Esophagus squamous epithelium (tissue), 5 donors: Measurements from ENCODE around the gene KDELR3. TPM values are rescaled to one million over a fixed set of nuclear protein-coding genes. Genes with fewer than 3 reads are reported as not detected.

Source experiments
- DNase-seq: peaks from one replicate; lab custom pipeline; 2025; lab: John Stamatoyannopoulos, UW
- H3K27ac ChIP-seq, 4 donors: fragments of 200-600 bp; sonication (generic); one replicate each; pipeline ENCODE4 v1.5.1; 2016 to 2019; ENCODE audit warnings: mild to moderate bottlenecking in 1 of 4
- H3K27me3 ChIP-seq, 4 donors: fragments of 200-600 bp; sonication (generic); 1 replicate in 3 of 4; 2 replicates in 1 of 4; pipeline versions ENCODE4 v1.5.1 to v1.6.0; 2017 to 2021; ENCODE audit warnings: antibody characterized with exemption in 1 of 4
- H3K36me3 ChIP-seq, 3 donors: fragments of 200-600 bp; sonication (generic); one replicate each; pipeline ENCODE4 v1.5.1; 2016 to 2019
- H3K4me1 ChIP-seq, 3 donors: fragments of 200-600 bp; sonication (generic); one replicate each; pipeline ENCODE4 v1.5.1; 2017 to 2019
- H3K4me3 ChIP-seq, 4 donors: fragments of 200-600 bp; sonication (generic); 1 replicate in 3 of 4; 2 replicates in 1 of 4; pipeline ENCODE4 v1.5.1; 2016 to 2019; ENCODE audit warnings: mild to moderate bottlenecking in 2 of 4, moderate library complexity in 1 of 4
- H3K9me3 ChIP-seq, 3 donors: fragments of 200-600 bp; sonication (generic); one replicate each; pipeline ENCODE4 v1.5.1; 2016 to 2019
- POLR2A ChIP-seq, 4 donors: fragments of 450-650 bp; IDR thresholded peaks; one replicate each; pipeline ENCODE4 v1.6.1; 2017; ENCODE audit warnings: antibody characterized with exemption in 4 of 4, mild to moderate bottlenecking in 4 of 4, moderate library complexity in 3 of 4
- WGBS, 2 donors: methylation state at CpG; one replicate each; pipeline ENCODE4 v1.1.5; 2018; 5-methylcytosine and 5-hydroxymethylcytosine counted together
- intact Hi-C: fragments of 100-400 bp; cut with DNase I; formaldehyde crosslinking; loops from one replicate; pipeline ENCODE4 v1.15.0; 2022
- total RNA-seq, 4 donors: library from RNA; depleted of rRNA; stranded (reverse); fragments of >200 nt; gene quantifications; one replicate each; pipeline ENCODE4 v1.1.0, GENCODE V29; 2016
- TF ChIP-seq, protein P1 (sequence below), 6 experiments: fragments of 450-650 bp in 4 of 6; fragments of 200-600 bp in 2 of 6; sonication (generic) in 2 of 6; IDR thresholded peaks; one replicate each; pipeline ENCODE4 v1.5.1; 2016 to 2019; ENCODE audit warnings: antibody characterized with exemption in 6 of 6, mild to moderate bottlenecking in 4 of 6, moderate library complexity in 4 of 6
- donor health status: DM: yes; HTN: yes; CAD: no.

The KDELR3 gene
- total RNA-seq, 4 donors from 2014 or later, result 1.1 to 9.6 (median 1.9) TPM

DNA sequence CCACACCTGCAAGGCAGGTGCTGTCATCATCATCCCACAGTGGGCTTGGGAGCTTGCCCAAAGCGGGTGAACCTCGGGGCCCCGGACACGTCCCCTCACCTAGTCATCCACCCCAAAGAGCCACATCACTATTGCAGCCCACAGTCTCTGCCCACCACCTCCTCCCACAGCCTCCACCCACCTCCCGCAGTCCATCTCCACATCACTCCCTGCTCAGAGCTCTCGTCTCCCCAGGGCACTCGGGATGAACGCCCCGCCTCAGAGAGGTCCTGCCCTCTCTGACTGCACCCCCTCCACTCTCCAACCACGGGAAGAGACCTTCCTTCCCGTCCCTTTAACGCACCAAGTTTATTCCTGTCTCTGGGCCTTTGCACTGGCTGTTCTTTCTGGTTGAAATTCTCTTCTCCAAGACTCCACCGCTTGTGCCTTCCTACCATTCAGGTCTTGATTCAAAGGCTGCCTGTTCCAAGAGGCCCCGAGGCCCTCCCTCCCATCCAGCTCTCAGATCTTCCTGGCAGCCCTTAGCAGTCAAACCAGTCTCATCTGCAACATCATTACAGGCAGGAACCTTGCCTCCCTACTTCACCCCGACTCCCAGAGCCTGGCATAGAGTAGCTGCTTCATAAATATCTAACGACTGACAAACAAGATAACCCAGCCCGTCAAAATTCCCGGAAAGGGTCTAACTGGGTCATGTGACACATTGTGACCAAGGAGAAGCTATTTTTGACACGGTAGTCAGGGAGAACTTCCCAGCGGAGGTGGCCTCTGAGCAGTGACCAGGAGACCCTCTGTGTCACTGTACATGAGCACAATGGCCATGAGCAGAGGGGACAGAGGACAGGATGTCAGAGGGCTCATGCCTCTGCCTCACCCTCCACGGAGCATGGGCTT is 24.0 kb upstream of the KDELR3 start:
- intact Hi-C loops, result no loop called here
- no peak for TF ChIP-seq POLR2A (IDR thresholded peaks at IDR 0.05)
- TF ChIP-seq, protein P1, sequence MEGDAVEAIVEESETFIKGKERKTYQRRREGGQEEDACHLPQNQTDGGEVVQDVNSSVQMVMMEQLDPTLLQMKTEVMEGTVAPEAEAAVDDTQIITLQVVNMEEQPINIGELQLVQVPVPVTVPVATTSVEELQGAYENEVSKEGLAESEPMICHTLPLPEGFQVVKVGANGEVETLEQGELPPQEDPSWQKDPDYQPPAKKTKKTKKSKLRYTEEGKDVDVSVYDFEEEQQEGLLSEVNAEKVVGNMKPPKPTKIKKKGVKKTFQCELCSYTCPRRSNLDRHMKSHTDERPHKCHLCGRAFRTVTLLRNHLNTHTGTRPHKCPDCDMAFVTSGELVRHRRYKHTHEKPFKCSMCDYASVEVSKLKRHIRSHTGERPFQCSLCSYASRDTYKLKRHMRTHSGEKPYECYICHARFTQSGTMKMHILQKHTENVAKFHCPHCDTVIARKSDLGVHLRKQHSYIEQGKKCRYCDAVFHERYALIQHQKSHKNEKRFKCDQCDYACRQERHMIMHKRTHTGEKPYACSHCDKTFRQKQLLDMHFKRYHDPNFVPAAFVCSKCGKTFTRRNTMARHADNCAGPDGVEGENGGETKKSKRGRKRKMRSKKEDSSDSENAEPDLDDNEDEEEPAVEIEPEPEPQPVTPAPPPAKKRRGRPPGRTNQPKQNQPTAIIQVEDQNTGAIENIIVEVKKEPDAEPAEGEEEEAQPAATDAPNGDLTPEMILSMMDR (IDR thresholded peaks at IDR 0.05), result no peak
- no peak for DNase-seq
- no peak overlapping the region for H3K4me3 ChIP-seq
- no peaks in the 10 kb centered on the region for H3K36me3 ChIP-seq
- no peaks in the 10 kb centered on the region for H3K9me3 ChIP-seq
- WGBS, 2 donors, result 35 to 40% methylated on average over 16 to 21 of the region's 21 CpGs
- H3K27ac ChIP-seq, result no peak overlapping the region
- H3K4me1 ChIP-seq, result no peaks in the 10 kb centered on the region
- H3K27me3 ChIP-seq, result peaks cover 0 to 85% (median 0%) of the 10 kb centered on the region in 4 donors

DNA sequence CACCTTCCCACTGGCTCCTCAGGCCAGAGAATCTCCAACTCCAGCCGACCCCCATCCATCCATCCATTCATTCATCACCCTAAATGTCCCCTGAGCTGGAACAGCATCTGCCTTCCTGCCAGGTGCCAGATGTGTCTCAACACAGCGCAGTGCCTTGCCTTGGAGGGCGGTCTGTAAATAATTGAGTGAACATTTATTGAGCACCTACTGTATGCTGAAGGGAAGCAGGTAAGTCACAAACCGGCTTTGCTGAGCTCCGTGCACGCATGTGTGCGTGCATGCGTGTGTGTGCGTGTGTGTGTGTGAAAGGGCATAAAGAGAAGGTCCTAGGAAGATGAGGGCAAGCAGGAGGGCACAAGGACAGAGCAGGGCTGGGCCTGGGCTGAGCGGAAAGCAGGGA is 23.1 kb upstream of the KDELR3 start:
- Histone ChIP-seq H3K9me3 (no peaks in the 10 kb centered on the region), H3K27me3 (peaks cover 0 to 87% (median under 1%) of the 10 kb centered on the region in 4 donors), H3K4me1 (no peaks in the 10 kb centered on the region), H3K27ac (no peak overlapping the region), H3K4me3 (no peak overlapping the region), H3K36me3 (no peaks in the 10 kb centered on the region)
- TF ChIP-seq, protein P1 (IDR thresholded peaks at IDR 0.05), result no peak
- no peak for TF ChIP-seq POLR2A (IDR thresholded peaks at IDR 0.05)
- 77 to 90% methylated on average over 7 to 10 of the region's 10 CpGs for WGBS, 2 donors
- intact Hi-C loops, result no loop called here
- no peak for DNase-seq

DNA sequence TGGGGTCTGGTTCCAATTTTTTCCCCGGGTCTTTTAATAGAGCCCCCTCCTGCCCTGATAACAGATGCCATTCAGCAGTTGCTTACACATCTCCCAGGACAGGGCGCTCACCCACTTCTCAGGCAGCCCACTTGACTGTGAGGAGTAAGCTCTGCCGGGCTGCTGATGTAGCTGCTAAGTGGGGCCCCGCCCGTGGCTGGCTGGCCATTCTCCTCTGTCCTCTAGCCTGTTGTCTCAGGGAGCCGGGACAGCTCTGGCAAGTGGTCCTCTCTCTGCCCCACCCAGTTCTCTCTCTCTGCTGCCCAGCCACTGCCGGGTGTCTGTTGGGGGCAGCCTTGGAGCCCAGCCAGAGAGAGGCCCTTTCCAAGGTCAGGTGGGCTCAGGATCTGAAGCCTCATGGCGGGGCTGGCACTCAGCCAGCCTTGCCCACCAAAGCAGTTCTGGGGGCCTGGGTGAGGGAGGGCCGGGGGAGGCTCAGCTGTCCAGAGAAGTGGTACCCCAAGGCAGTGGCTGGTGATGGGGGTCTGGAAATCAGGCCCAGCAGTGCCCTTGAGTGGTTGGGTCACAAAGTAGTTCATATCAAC is 21.8 kb upstream of the KDELR3 start:
- WGBS, 2 donors, result 62 to 100% methylated on average over 2 to 3 of the region's 9 CpGs
- Histone ChIP-seq H3K27me3 (peaks cover 0 to 87% (median 2%) of the 10 kb centered on the region in 4 donors), H3K4me3 (no peak overlapping the region), H3K4me1 (no peaks in the 10 kb centered on the region), H3K36me3 (no peaks in the 10 kb centered on the region), H3K9me3 (no peaks in the 10 kb centered on the region), H3K27ac (no peak overlapping the region)
- no peak for DNase-seq
- TF ChIP-seq, protein P1 (IDR thresholded peaks at IDR 0.05), result no peak
- TF ChIP-seq POLR2A (IDR thresholded peaks at IDR 0.05), result no peak
- intact Hi-C loops, result no loop called here

DNA sequence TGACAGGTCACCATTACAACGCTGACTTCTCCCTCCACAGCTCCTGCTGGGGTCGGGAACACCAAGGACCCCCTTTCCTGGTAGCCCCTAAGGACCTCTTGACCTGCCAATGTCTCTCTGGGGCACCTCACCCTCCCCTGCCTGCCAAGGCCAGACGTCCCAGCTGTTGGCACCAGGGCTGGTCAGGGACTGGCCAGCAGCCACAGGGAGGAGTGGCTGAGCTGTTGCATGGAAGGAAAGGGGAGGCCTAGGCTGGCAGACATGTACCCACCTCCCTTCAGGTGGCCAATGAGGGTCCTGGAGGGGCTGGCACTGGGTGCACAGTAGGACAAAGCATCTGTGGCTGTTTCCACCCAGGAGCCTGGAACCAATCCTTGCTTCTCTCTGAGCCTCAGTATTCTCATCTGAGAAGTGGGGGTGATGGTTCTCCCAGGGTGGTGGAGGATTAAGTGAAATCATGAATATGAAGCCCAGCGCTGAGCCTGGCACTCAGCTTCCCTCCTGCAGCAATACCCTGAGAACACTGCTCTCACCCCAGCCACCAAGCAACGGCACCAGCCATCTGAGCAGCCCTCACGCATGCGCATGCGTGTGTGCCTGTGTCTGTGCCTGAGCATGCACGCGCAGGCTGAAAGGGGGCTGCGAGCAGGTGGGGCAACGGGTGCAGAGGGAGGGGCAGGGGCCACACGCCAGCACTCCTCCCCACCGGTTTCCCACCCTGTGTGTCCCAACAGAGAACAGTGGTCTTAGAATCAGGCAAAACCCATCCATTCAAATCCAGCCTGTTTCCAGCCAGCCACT is 18.8 kb upstream of the KDELR3 start:
- Histone ChIP-seq H3K27me3 (peaks cover 1 to 93% (median 5%) of the 10 kb centered on the region in 4 donors), H3K27ac (no peak overlapping the region), H3K4me1 (peaks cover 0 to 7% (median 0%) of the 10 kb centered on the region in 3 donors), H3K4me3 (no peak overlapping the region), H3K36me3 (no peaks in the 10 kb centered on the region), H3K9me3 (no peaks in the 10 kb centered on the region)
- TF ChIP-seq, protein P1 (IDR thresholded peaks at IDR 0.05), result no peak
- TF ChIP-seq POLR2A (IDR thresholded peaks at IDR 0.05), result no peak
- no peak for DNase-seq
- intact Hi-C loops, result no loop called here
- WGBS, 2 donors, result 39 to 58% methylated on average over 5 to 8 of the region's 14 CpGs
